ENCODE results near the gene XBP1.
"Not testable (repeated sequence)": the region's sequence is repeated elsewhere in the genome, so short reads cannot be mapped to it uniquely, and the experiment has no call there.

XBP1 gene

GRCh38 chr22:28819253-28820096 is 19.1 kb upstream of the XBP1 start:
- in situ Hi-C loops (cut with HindIII; ENCODE audit: low sequenced_read_pairs) = no loop called here

- in situ Hi-C loops (cut with HindIII; ENCODE audit: low sequenced_read_pairs) = no loop called here
Measured at GRCh38 chr22:28817919-28818859, 17.8 kb upstream of the XBP1 start.

- in situ Hi-C loops (cut with HindIII; ENCODE audit: low sequenced_read_pairs) = no loop called here
Measured at GRCh38 chr22:28817064-28817463, 16.7 kb upstream of the XBP1 start.

- in situ Hi-C loops (cut with HindIII; ENCODE audit: low sequenced_read_pairs) = no loop called here
Measured at GRCh38 chr22:28815729-28816128, 15.4 kb upstream of the XBP1 start.

- in situ Hi-C loops (cut with HindIII; ENCODE audit: low sequenced_read_pairs) = no loop called here
Measured at GRCh38 chr22:28815111-28815510, 14.7 kb upstream of the XBP1 start.

- in situ Hi-C loops (cut with HindIII; ENCODE audit: low sequenced_read_pairs) = no loop called here
Measured at GRCh38 chr22:28813772-28814518, 13.6 kb upstream of the XBP1 start.

GRCh38 chr22:28812516-28812915 is 12.1 kb upstream of the XBP1 start:
- in situ Hi-C loops (cut with HindIII; ENCODE audit: low sequenced_read_pairs) = no loop called here

- in situ Hi-C loops (cut with HindIII; ENCODE audit: low sequenced_read_pairs) = no loop called here
Measured at GRCh38 chr22:28810821-28811491, 10.6 kb upstream of the XBP1 start.

GRCh38 chr22:28808716-28809355 is 8.5 kb upstream of the XBP1 start:
- in situ Hi-C loops (cut with HindIII; ENCODE audit: low sequenced_read_pairs) = no loop called here

- in situ Hi-C loops (cut with HindIII; ENCODE audit: low sequenced_read_pairs) = not testable (repeated sequence)
Measured at GRCh38 chr22:28805426-28805825, 5.1 kb upstream of the XBP1 start.

GRCh38 chr22:28802595-28803123 is 2.3 kb upstream of the XBP1 start:
- in situ Hi-C loops (cut with HindIII; ENCODE audit: low sequenced_read_pairs) = no loop called here

GRCh38 chr22:28801845-28802594 is 1.7 kb upstream of the XBP1 start:
- in situ Hi-C loops (cut with HindIII; ENCODE audit: low sequenced_read_pairs) = no loop called here

GRCh38 chr22:28799606-28800307 is 612 bp downstream of the XBP1 start:
- in situ Hi-C loops (cut with HindIII; ENCODE audit: low sequenced_read_pairs) = no loop called here

- in situ Hi-C loops (cut with HindIII; ENCODE audit: low sequenced_read_pairs) = no loop called here
Measured at GRCh38 chr22:28798810-28799605, 1.4 kb downstream of the XBP1 start.

- in situ Hi-C loops (cut with HindIII; ENCODE audit: low sequenced_read_pairs) = no loop called here
Measured at GRCh38 chr22:28795932-28796856, 4.2 kb downstream of the XBP1 start.

GRCh38 chr22:28795071-28795693 is 5.2 kb downstream of the XBP1 start:
- in situ Hi-C loops (cut with HindIII; ENCODE audit: low sequenced_read_pairs) = no loop called here

Measured in DLD1 (cell line).